ENCODE measurements around the gene SLC27A1. TPM values are rescaled to one million over a fixed set of nuclear protein-coding genes. Genes with fewer than 3 reads are reported as not detected.

Gene SLC27A1
- total and polyA plus RNA-seq, 7 experiments from 2014 or later, result 3.1 to 15.1 (median 10.5) TPM

GRCh38 chr19:17456127-17456526 lies 14.2 kb upstream of the SLC27A1 start:
- POLR2A ChIA-PET, result no interaction called here

GRCh38 chr19:17457616-17458015 lies 12.7 kb upstream of the SLC27A1 start:
- DNase-seq, result no peak
- H3K27ac ChIP-seq (ENCODE audit: low read depth, low read length), result no peak overlapping the region
- no peaks in the 10 kb centered on the region for H3K36me3 Mint-ChIP-seq
- no peak overlapping the region for H3K27ac Mint-ChIP-seq
- no peaks in the 10 kb centered on the region for H3K36me3 ChIP-seq (ENCODE audit: control insufficient read depth in 2 of 3, insufficient read depth in 3 of 3, low read length in 3 of 3)
- H3K4me3 Mint-ChIP-seq, result no peak overlapping the region
- H3K4me1 ChIP-seq (ENCODE audit: control insufficient read depth in 2 of 2, insufficient read depth in 2 of 2, low read length in 2 of 2), result no peaks in the 10 kb centered on the region
- ChIA-PET CTCF (interaction anchor here (0.6 to 0.7 kb wide), 3 partner anchors 71 to 116 kb away, joined by 3 read pairs; no protein-coding TSS in a partner anchor), POLR2A (no interaction called here)
- H3K4me3 ChIP-seq (ENCODE audit: low read length), result no peak overlapping the region
- H3K9me3 Mint-ChIP-seq, result no peaks in the 10 kb centered on the region
- intact Hi-C loops (cut with micrococcal nuclease), result no loop called here
- ATAC-seq, result no peak
- H3K9me3 ChIP-seq (ENCODE audit: control insufficient read depth in 2 of 3, low read length in 3 of 3), result no peaks in the 10 kb centered on the region
- peaks cover 0 to 7% of the 10 kb centered on the region in 2 donors for H3K27me3 ChIP-seq (ENCODE audit: control insufficient read depth in 2 of 2, insufficient read depth in 2 of 2, low read length in 2 of 2)
- H3K27me3 Mint-ChIP-seq, result peaks cover 21 to 58% (median 31%) of the 10 kb centered on the region in 5 donors
- H3K4me1 Mint-ChIP-seq, result peaks cover 0 to 8% (median 5%) of the 10 kb centered on the region in 7 donors

More at GRCh38 chr19:17456127-17456526, 14.2 kb upstream of the SLC27A1 start:
- no peak overlapping the region for H3K27ac Mint-ChIP-seq
- no peak overlapping the region for H3K4me3 ChIP-seq (ENCODE audit: low read length)
- H3K4me3 Mint-ChIP-seq, result no peak overlapping the region
- H3K36me3 ChIP-seq (ENCODE audit: control insufficient read depth in 2 of 3, insufficient read depth in 3 of 3, low read length in 3 of 3), result no peaks in the 10 kb centered on the region
- H3K27ac ChIP-seq (ENCODE audit: low read depth, low read length), result no peak overlapping the region
- H3K9me3 Mint-ChIP-seq, result no peaks in the 10 kb centered on the region
- H3K27me3 ChIP-seq (ENCODE audit: control insufficient read depth in 2 of 2, insufficient read depth in 2 of 2, low read length in 2 of 2), result peaks cover 0 to 7% of the 10 kb centered on the region in 2 donors
- H3K27me3 Mint-ChIP-seq, result peaks cover 21 to 58% (median 31%) of the 10 kb centered on the region in 5 donors
- no peak for DNase-seq
- no peaks in the 10 kb centered on the region for H3K4me1 ChIP-seq (ENCODE audit: control insufficient read depth in 2 of 2, insufficient read depth in 2 of 2, low read length in 2 of 2)
- intact Hi-C loops (cut with micrococcal nuclease), result no loop called here
- CTCF ChIA-PET, result no interaction called here
- no peaks in the 10 kb centered on the region for H3K9me3 ChIP-seq (ENCODE audit: control insufficient read depth in 2 of 3, low read length in 3 of 3)
- H3K36me3 Mint-ChIP-seq, result no peaks in the 10 kb centered on the region
- H3K4me1 Mint-ChIP-seq, result peaks cover 0 to 8% (median 5%) of the 10 kb centered on the region in 7 donors
- ATAC-seq, result no peak

GRCh38 chr19:17458970-17459369 lies 11.4 kb upstream of the SLC27A1 start:
- Histone ChIP-seq H3K27ac (ENCODE audit: low read depth, low read length) (no peak overlapping the region), H3K36me3 (ENCODE audit: control insufficient read depth in 2 of 3, insufficient read depth in 3 of 3, low read length in 3 of 3) (no peaks in the 10 kb centered on the region), H3K4me1 (ENCODE audit: control insufficient read depth in 2 of 2, insufficient read depth in 2 of 2, low read length in 2 of 2) (no peaks in the 10 kb centered on the region), H3K4me3 (ENCODE audit: low read length) (no peak overlapping the region), H3K27me3 (ENCODE audit: control insufficient read depth in 2 of 2, insufficient read depth in 2 of 2, low read length in 2 of 2) (peaks cover 0 to 7% of the 10 kb centered on the region in 2 donors), H3K9me3 (ENCODE audit: control insufficient read depth in 2 of 3, low read length in 3 of 3) (no peaks in the 10 kb centered on the region)
- Mint-ChIP-seq H3K27ac (no peak overlapping the region), H3K9me3 (no peaks in the 10 kb centered on the region), H3K4me1 (peaks cover 0 to 7% (median 0%) of the 10 kb centered on the region in 7 donors), H3K36me3 (no peaks in the 10 kb centered on the region), H3K4me3 (no peak overlapping the region), H3K27me3 (peaks cover 21 to 52% (median 27%) of the 10 kb centered on the region in 5 donors)
- ATAC-seq (no peak), DNase-seq (no peak)
- ChIA-PET CTCF (no interaction called here), POLR2A (no interaction called here)
- intact Hi-C loops (cut with micrococcal nuclease), result no loop called here

- no peaks in the 10 kb centered on the region for H3K9me3 Mint-ChIP-seq
- Histone ChIP-seq H3K9me3 (ENCODE audit: control insufficient read depth in 2 of 3, low read length in 3 of 3) (no peaks in the 10 kb centered on the region), H3K4me1 (ENCODE audit: control insufficient read depth in 2 of 2, insufficient read depth in 2 of 2, low read length in 2 of 2) (no peaks in the 10 kb centered on the region), H3K36me3 (ENCODE audit: control insufficient read depth in 2 of 3, insufficient read depth in 3 of 3, low read length in 3 of 3) (no peaks in the 10 kb centered on the region), H3K27me3 (ENCODE audit: control insufficient read depth in 2 of 2, insufficient read depth in 2 of 2, low read length in 2 of 2) (peaks cover 0 to 7% of the 10 kb centered on the region in 2 donors), H3K4me3 (ENCODE audit: low read length) (no peak within 1 kb of the TSS), H3K27ac (ENCODE audit: low read depth, low read length) (no peak within 1 kb of the TSS)
- CTCF ChIA-PET, result no interaction called here
- no peak within 1 kb of the TSS for H3K27ac Mint-ChIP-seq
- no peak for ATAC-seq
- H3K4me3 Mint-ChIP-seq, result no peak within 1 kb of the TSS
- H3K36me3 Mint-ChIP-seq, result no peaks in the 10 kb centered on the region
- intact Hi-C loops (cut with micrococcal nuclease), result no loop called here
- H3K4me1 Mint-ChIP-seq, result peaks cover 0 to 4% (median 1%) of the 10 kb centered on the region in 7 donors
- no peak for DNase-seq
- POLR2A ChIA-PET, result interaction anchor here (0.6 kb wide), 1 partner anchor 389 kb away, joined by 3 read pairs; no protein-coding TSS in a partner anchor
- H3K27me3 Mint-ChIP-seq, result peaks cover 19 to 41% (median 22%) of the 10 kb centered on the region in 5 donors
Observed at GRCh38 chr19:17460372-17461230, 9.7 kb upstream of the SLC27A1 start, which contains the start of gene NXNL1. TSS of gene NXNL1 (minus strand) at chr19:17460926. CDS start at chr19:17460869, 57 bp downstream.

GRCh38 chr19:17466487-17466850 lies 3.9 kb upstream of the SLC27A1 start:
- no peaks in the 10 kb centered on the region for H3K36me3 ChIP-seq (ENCODE audit: control insufficient read depth in 2 of 3, insufficient read depth in 3 of 3, low read length in 3 of 3)
- Mint-ChIP-seq H3K4me1 (peaks cover 19 to 29% (median 27%) of the 10 kb centered on the region in 7 donors), H3K27ac (peak overlapping the region in 3 of 9 donors; percentile 31 to 62 (median 43)), H3K36me3 (no peaks in the 10 kb centered on the region), H3K4me3 (peak overlapping the region in 1 of 10 donors; percentile 8), H3K27me3 (peaks cover 0 to 22% (median 0%) of the 10 kb centered on the region in 5 donors), H3K9me3 (peaks cover 0 to 2% (median 0%) of the 10 kb centered on the region in 11 donors)
- intact Hi-C loops (cut with micrococcal nuclease), result loop anchor here (1.0 to 5.0 kb wide), 5 partner anchors 14 to 389 kb away; partner anchors contain the start of genes HAUS8 (in 1 of the 2) and MYO9B (in 1 of the 2)
- ChIA-PET POLR2A (interaction anchor here (1.1 kb wide), 2 partner anchors 47 to 72 kb away, joined by 3 to 4 read pairs; partner anchors contain the start of genes CCDC194 and MVB12A), CTCF (interaction anchor here (1.0 to 2.3 kb wide), 8 partner anchors 15 to 121 kb away, joined by 3 to 6 read pairs (median 4); partner anchors contain the start of gene CCDC194)
- no peak overlapping the region for H3K27ac ChIP-seq (ENCODE audit: low read depth, low read length)
- H3K9me3 ChIP-seq (ENCODE audit: control insufficient read depth in 2 of 3, low read length in 3 of 3), result no peaks in the 10 kb centered on the region
- ATAC-seq, result no peak
- H3K27me3 ChIP-seq (ENCODE audit: control insufficient read depth in 2 of 2, insufficient read depth in 2 of 2, low read length in 2 of 2), result no peaks in the 10 kb centered on the region
- H3K4me3 ChIP-seq (ENCODE audit: low read length), result no peak overlapping the region
- no peak for DNase-seq
- H3K4me1 ChIP-seq (ENCODE audit: control insufficient read depth in 2 of 2, insufficient read depth in 2 of 2, low read length in 2 of 2), result peaks cover 6 to 21% of the 10 kb centered on the region in 2 donors

- ChIA-PET POLR2A (interaction anchor here (0.7 to 1.4 kb wide), 3 partner anchors 43 to 74 kb away, joined by 3 to 4 read pairs (median 4); partner anchors contain the start of gene CCDC194), CTCF (interaction anchor here (1.4 to 2.3 kb wide), 2 partner anchors 73 to 106 kb away, joined by 3 to 6 read pairs; partner anchors contain the start of gene CCDC194)
- Mint-ChIP-seq H3K4me1 (peaks cover 22 to 33% (median 30%) of the 10 kb centered on the region in 7 donors), H3K4me3 (peak overlapping the region in 2 of 10 donors; percentile 6 to 96), H3K9me3 (peaks cover 0 to 2% (median 0%) of the 10 kb centered on the region in 11 donors), H3K27me3 (peaks cover 0 to 22% (median 0%) of the 10 kb centered on the region in 5 donors), H3K36me3 (no peaks in the 10 kb centered on the region), H3K27ac (peak overlapping the region in 6 of 9 donors; percentile 36 to 97 (median 90))
- Histone ChIP-seq H3K27ac (ENCODE audit: low read depth, low read length) (no peak overlapping the region), H3K4me3 (ENCODE audit: low read length) (no peak overlapping the region), H3K4me1 (ENCODE audit: control insufficient read depth in 2 of 2, insufficient read depth in 2 of 2, low read length in 2 of 2) (peaks cover 6 to 22% of the 10 kb centered on the region in 2 donors), H3K27me3 (ENCODE audit: control insufficient read depth in 2 of 2, insufficient read depth in 2 of 2, low read length in 2 of 2) (no peaks in the 10 kb centered on the region), H3K36me3 (ENCODE audit: control insufficient read depth in 2 of 3, insufficient read depth in 3 of 3, low read length in 3 of 3) (no peaks in the 10 kb centered on the region), H3K9me3 (ENCODE audit: control insufficient read depth in 2 of 3, low read length in 3 of 3) (no peaks in the 10 kb centered on the region)
- ATAC-seq (no peak), DNase-seq (no peak)
- intact Hi-C loops (cut with micrococcal nuclease), result loop anchor here (2.0 to 5.0 kb wide), 2 partner anchors 15 to 390 kb away; partner anchors contain the start of genes HAUS8 (in 1 of the 2) and MYO9B (in 1 of the 2)
Observed at GRCh38 chr19:17467471-17468301, 2.6 kb upstream of the SLC27A1 start.

Measured in naive thymus-derived CD4-positive, alpha-beta T cell (primary cell).